ENCODE measurements around the gene TRIM50.
A peak's percentile ranks its signal among the peaks of the same experiment; 100 is the strongest.
"Not testable (repeated sequence)": the region's sequence is repeated elsewhere in the genome, so short reads cannot be mapped to it uniquely, and the experiment has no call there.

Gene TRIM50

DNA sequence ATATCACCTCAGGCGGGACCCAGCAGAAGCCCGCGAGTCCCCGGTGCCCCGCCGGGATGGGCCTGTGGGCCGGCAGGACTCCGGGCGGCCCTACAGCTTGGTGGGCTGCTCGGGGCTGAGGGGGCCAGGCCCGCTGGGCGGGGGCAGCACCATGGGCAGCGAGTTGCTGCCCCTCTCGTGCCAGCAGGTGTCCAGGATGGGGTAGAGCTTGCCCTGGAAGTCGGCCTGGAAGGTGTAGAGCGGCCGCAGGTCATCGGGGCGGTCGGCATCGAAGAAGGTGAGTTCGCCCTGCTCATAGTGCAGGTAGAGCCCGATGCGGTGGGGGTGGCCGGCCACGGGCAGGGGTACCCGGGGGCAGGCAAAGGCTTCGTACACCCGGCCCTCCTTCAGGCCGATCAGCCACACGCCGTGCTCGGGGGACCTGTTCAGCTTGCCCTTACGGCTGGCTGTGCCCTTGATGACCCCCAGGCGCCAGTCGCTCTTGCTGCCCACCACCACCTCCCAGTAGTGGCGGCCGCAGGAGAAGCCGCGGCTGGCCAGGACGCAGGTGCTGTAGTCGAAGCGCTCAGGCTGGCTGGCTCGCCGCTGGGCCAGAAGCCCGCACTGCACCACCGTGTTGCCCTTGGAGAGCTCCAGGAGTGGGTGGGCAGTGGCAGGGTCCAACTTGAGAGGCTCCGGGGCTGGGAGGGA, 14.9 kb downstream of the TRIM50 start:
- DNase-seq = no peak

DNA sequence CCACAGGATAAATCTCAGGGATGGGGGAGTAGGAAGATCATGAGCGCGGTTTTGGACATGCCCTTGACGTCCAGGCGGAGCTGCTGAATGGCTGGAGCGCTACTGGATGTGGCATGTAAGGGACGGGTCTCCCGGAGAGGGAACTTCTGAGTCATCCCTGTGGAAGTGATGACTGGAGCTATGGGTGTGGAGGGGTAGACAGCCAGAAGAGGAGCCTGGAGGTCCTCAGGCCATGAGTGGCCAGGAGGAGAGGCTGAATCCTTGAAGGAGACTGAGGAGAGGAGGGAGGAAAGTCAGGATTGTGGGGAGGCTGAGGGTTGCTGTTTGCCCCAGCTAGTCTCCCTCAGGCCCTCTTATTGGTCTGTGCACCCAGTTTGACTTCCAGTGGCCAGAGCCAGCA, 16.5 kb downstream of the TRIM50 start:
- DNase-seq = not testable (repeated sequence)

DNA sequence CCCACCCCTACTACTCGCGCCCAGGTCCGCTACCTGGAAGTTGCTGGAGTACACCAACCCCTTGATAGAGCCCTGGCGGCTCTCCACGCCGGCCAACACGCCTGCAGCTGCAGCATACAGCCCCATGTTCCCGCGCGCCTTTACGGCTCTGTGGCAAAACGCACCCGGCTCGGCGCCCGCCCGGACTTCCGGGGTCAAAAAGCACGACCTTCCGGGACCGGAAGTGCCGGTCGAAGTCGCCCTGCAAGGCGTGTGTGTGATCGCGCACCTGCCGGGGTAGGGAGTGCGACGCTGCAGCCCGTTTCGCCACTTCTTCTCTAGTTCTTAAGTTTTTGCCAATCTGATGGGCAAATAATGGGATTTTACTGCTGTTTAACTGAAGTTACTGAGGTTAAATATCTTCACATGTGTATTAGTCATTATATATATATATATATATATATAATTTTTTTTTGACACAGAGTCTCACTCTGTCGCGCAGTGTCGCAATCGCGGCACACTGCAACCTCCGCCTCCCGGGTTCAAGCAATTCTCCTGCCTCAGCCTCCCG, 19.1 kb downstream of the TRIM50 start, which contains the start of gene NSUN5:
Gene NSUN5, minus strand, starts transcription at position 162 of the 550 bp plus-strand sequence. Its CDS starts 36 bp downstream, at position 126.
- peak; percentile 90 for DNase-seq

DNA sequence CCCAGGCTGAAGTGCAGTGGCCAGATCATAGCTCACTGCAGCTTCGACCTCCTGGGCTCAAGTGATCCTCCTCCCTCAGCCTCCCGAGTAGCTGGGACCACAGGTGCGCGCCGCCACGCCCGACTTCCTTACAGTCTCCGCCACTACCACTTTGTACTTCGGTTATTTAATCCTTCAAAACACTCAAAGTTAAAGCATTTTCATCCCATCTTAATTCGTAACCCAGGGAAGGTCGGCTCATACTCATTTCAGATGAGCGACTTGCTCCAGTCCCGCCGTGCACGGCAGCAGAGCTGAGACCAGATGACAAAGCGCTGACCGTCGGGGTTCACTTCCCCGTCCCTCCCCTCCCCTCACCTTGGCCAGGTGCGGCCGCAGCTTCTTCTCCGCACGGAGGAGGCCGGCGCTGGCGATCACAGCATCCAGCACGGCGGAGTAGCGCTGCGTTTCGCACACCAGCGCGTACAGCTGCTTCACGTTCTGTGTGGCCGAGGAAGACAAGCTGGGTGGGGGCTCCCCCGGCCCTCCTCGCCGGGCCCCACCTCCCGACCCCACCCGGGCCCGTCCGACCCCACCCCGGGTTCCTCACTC, 19.7 kb downstream of the TRIM50 start:
- no peak for DNase-seq

DNA sequence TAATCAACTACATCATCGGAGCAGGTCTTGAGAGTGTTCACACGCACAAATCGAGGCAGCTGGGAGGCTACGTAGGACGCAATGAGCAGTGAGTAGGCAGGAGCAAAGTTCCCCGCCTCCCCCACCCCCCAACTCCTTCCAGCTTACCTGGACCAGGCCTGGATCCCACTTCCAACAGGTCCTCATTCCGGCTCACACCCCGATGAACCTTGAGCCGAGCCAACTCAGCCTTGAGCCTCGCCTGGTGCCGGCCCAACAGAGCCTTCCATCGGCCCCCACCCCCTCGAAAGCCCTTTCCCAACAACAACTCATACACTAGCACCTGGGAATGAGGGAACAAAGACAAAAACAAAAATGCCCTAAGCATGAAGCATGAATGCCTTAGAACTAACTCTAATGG, 20.4 kb downstream of the TRIM50 start:
- DNase-seq = no peak

DNA sequence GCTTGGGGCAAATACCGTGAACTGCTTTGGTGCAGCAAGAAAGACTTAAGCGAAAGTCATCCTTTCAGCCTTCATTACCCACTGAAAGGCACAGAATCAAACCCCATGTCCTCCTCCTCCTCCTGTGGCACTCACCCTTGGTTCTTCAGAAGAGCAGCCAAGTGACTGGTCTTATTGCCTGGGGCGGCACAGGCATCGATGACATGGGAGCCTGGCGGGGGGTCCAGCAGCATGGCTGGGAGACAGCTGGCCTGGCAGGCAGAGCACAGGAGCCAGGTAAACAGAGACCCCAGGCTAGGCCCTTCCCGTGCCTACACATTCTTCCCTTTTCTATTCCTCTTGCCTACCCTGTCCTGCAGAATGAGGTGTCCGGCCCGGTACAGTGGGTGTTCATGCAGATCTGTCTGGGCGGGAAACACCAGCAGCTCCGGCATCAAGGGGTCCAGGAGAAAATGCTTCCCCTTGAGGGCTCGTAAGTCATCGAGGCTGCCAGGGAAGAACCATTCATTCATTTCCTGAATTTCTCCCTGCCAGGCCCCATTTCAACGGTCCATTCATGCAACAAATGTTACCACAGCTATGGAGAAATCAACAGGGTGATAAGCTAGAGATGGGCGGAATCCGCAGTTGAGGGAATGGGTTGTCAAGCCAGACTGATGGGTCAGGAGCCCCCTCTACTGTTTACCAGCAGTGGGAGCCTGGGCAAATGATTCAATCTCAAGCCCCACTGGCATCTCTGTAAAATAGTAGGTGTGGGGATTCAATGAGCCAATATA, 23.1 kb downstream of the TRIM50 start:
- not testable (repeated sequence) for DNase-seq

DNA sequence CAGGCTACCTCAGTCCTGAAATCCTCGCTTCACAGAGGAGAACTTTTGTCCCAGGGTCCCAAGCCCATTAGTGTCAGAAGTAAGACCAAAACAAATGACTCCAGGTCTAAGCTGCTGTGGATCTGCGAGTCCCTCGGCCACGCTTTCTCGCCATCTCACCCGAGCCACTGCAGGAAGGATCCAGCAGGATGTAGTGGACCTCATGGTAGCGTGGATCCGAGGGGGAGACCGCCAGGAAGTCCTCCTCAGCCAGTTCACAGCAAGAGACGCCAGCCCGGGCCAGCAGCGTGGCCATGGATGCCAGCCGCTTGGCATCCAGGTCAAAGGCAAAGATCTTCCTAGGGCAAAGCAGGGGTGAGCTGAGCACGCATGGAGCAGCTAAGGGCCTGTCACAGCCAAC, 23.8 kb downstream of the TRIM50 start:
- no peak for DNase-seq

DNA sequence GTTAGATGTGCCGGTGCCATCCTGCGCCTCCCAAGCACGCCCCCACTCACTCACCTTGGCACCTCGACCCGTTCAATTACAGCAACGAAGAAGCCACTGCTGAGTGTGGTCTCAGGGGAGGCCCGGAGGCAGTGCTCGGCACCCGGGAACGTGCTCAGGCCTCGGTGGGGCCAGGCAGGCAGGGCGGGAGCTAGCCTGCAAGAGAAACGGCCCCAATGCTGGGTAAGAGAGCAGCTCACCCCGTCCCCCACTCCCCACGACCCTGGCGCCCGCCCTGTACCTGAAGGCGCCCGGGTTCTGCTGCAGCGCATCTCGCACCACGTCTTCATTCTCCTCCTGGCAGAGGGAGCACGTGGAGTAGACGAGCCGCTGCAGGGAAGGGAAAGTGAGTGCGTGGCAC, 24.3 kb downstream of the TRIM50 start:
- no peak for DNase-seq

DNA sequence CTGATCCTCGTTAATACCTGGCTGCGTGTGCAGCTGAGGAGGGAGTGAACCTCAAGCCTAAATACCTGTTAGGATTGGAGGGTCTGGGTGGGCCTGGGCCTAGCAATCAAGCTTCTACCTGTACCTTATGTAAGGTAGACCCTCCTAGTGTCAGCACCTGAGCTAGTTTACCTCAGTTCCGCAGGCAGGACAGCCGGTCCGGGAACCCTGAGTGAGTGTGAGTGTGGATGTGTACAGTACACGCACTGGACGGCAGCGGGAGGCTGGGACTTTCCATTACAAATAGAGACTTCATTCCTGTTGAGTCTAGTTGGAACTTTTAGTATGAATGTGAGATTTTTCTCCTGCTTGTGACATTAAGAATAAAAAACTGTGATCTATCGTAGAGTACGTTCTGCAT, 25.0 kb downstream of the TRIM50 start:
- DNase-seq = not testable (repeated sequence)

DNA sequence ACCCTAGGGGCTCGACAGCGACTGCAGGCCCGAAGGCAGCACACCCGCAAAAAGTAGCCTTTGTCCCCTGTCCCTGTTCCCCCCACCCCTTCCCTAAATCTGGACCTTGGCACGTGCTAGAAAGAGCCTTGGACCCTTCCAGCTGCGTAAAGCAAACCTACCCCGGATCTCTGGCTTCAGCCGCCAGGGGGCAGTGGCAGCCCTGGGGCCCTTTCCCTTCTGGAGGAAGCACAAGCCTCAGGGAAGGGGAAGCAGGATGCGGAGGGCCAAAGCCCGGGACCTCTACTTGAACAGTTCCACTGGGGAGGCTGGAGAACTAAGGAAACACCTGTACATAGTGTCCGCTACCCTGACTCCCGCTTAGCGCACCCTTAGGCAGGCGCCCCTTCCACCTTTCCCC, 26.8 kb downstream of the TRIM50 start:
- not testable (repeated sequence) for DNase-seq

DNA sequence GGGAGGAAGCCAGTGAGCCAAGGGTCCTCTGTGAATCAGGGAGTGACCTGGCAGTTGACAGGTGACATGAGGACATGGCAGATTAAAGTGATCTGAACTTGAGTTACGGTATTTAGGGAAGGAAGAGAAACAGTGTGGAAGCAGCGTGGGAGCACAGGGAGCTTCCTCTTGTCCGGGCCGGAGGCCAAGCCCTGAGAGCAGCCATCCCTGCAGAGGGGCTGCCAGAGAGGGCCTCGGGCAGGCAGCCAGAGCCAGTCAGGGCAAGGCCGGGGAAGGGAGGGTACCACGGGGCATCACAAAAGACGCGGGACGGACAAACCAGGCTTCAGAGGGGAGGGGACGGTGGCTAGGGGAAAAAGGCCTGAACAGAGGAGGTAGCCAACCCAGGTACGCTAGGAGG, 28.1 kb downstream of the TRIM50 start:
- DNase-seq = not testable (repeated sequence)

DNA sequence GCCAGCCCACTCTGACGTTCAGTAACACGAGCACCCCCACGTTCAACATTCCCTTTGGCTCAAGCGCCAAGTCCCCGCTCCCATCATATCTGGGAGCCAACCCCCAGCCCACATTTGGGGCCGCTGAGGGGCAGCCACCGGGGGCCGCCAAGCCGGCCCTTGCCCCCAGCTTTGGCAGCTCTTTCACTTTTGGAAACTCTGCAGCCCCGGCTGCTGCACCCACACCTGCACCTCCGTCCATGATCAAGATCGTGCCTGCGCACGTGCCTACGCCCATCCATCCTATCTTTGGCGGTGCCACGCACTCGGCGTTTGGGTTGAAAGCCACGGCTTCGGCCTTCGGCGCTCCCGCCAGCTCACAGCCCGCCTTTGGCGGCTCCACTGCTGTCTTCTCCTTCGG, 30.2 kb downstream of the TRIM50 start:
- not testable (repeated sequence) for DNase-seq

DNA sequence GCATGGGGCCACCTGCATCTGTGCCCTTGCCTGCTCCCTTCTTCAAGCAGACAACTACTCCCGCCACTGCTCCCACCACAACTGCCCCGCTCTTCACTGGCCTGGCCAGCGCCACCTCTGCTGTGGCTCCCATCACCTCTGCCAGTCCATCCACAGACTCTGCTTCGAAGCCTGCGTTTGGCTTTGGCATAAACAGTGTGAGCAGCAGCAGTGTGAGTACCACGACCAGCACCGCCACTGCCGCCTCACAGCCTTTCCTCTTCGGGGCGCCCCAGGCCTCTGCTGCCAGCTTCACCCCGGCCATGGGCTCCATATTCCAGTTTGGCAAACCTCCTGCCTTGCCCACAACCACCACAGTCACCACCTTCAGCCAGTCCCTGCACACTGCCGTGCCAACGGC, 30.6 kb downstream of the TRIM50 start:
- not testable (repeated sequence) for DNase-seq

DNA sequence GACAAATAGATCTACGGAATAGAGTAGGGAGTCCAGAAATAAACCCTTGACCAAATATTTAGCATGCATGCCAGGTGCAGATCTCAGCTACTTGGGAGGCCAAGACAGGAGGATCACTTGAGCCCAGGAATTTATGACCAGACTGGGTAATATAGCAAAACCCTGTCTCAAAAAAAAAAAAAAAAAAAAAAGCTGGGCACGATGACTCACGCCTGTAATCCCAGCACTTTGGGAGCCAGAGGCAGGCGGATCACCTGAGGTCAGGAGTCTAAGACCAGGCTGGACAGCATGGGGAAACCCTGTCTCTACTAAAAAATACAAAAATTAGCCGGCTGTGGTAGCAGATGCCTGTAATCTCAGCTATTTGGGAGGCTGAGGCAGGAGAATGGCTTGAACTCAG, 50.7 kb downstream of the TRIM50 start:
- DNase-seq = not testable (repeated sequence)

DNA sequence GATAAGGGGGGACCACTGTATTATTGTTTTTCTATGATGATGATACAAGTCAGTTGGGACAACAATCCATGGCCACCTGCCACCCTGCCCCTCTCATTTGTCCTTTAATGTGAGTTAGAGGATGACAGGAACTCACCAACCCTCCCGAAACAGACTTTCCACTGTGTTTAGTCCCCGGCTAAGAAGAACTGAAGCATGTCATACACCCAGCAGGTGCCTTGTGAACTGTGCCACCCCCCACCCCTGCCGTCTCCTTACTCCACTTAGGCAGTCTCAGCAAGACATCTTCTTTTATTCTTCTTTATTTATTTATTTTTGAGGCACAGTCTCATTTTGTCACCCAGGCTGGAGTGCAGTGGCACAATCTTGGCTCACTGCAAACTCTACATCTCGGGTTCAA, 60.1 kb downstream of the TRIM50 start:
- not testable (repeated sequence) for DNase-seq

DNA sequence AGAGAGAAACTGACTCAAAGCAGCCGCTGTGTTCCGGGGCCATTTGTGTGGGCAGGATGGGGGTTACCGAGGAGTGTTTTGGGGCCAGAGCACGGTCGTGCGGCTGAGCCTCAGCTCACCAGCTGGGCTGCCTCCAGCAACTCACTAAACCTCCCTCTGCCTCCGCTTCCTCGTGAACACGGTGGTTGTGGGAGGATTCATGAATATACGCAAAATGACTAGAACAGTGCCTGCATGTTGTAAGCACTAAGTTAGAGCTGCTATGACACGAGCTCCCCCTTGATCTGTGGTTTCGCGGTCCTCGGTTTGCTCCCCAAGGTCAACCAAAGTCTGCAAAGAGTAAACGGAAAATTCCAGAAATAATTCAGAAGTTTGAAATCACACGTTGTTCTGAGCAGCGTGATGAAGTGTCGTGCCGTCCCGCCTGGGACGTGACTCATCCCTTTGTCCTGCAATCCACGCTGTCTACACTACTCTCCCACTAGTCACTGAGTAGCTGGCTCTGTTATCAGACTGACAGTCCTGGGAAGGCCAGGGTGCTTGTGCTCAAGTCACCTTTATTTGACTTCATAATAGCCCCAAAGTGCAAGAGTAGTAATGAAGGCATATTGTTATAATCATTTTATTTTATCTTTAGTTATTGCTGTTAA, 61.0 kb downstream of the TRIM50 start:
- not testable (repeated sequence) for DNase-seq

Measured in CD4-positive, alpha-beta T cell treated with Interleukin-15 for 1 hour (primary cell).